Heart right ventricle (tissue), 16 donors: ENCODE results near the gene FBXL13. TPM values are rescaled to one million over a fixed set of nuclear protein-coding genes. Genes with fewer than 3 reads are reported as not detected.

Experiments used
- ATAC-seq, 8 donors: fragments of 200-7000 bp; cut with Tn5 transposase; one replicate each; pipeline ENCODE4 v1.9.1; 2020; ENCODE audit warnings: mild to moderate bottlenecking in 8 of 8, moderate library complexity in 8 of 8, moderate number of reproducible peaks in 1 of 8
- DNase-seq, 2 donors: peaks; one replicate each; pipeline ENCODE4 v3.0.0-alpha.2; 2020
- H3K27ac ChIP-seq, 10 donors: fragments of 200-600 bp; sonication (generic) in 2 of 10; one replicate each; pipeline versions ENCODE4 v1.5.0 to v1.8.0; 2020 to 2022; ENCODE audit warnings: mild to moderate bottlenecking in 3 of 10
- H3K27me3 ChIP-seq, 7 donors: fragments of 200-600 bp; one replicate each; pipeline ENCODE4 v1.8.0; 2021 to 2022; ENCODE audit warnings: mild to moderate bottlenecking in 2 of 7
- H3K36me3 ChIP-seq, 9 donors: fragments of 200-600 bp; sonication (generic) in 1 of 9; one replicate each; pipeline versions ENCODE4 v1.5.0 to v1.8.0; 2020 to 2022; ENCODE audit warnings: mild to moderate bottlenecking in 2 of 9
- H3K4me1 ChIP-seq, 9 donors: fragments of 200-600 bp; sonication (generic) in 1 of 9; one replicate each; pipeline versions ENCODE4 v1.5.0 to v1.8.0; 2020 to 2022; ENCODE audit warnings: mild to moderate bottlenecking in 4 of 9
- H3K4me3 ChIP-seq, 10 donors: fragments of 200-600 bp; sonication (generic) in 2 of 10; one replicate each; pipeline versions ENCODE4 v1.5.0 to v1.8.0; 2020 to 2022; ENCODE audit warnings: mild to moderate bottlenecking in 7 of 10, moderate library complexity in 2 of 10
- H3K9me3 ChIP-seq, 11 donors: fragments of 200-600 bp in 10 of 11; sonication (generic) in 2 of 11; one replicate each; pipeline versions ENCODE4 v1.5.0 to v1.8.0; 2013 to 2022; ENCODE audit warnings: mild to moderate bottlenecking in 2 of 11, control low read depth in 1 of 11, moderate library complexity in 1 of 11
- WGBS, 2 donors: extraction: QIAGEN DNeasy Blood & Tissue Kit; methylation state at CpG; one replicate each; pipeline ENCODE4 v1.1.7; 2013; ENCODE audit warnings: inconsistent platforms in 1 of 2; 5-methylcytosine and 5-hydroxymethylcytosine counted together
- intact Hi-C, 10 donors: fragments of 100-400 bp; cut with DNase I; formaldehyde crosslinking; loops; one replicate each; pipeline versions ENCODE4 v1.11.1 to v1.14.2; 2022
- polyA plus RNA-seq, 2 donors: library from polyadenylated mRNA; stranded (reverse); fragments of 200-250 nt; gene quantifications; one replicate each; pipeline ENCODE4 v1.2.3, GENCODE V29; 2013
- total RNA-seq, 10 donors: library from RNA; stranded (reverse); fragmentation: NEBNext Ultra II Directional in 3 of 10; extraction: Animal tissue kit (Norgen Biotek cat#: 25700) in 3 of 10; gene quantifications; one replicate each; pipeline versions ENCODE4 v1.2.1 to v1.2.4, GENCODE V29; 2021 to 2023
- TF ChIP-seq, protein P1 (sequence below), 9 donors: fragments of 200-600 bp; sonication (generic) in 2 of 9; IDR thresholded peaks; one replicate each; pipeline versions ENCODE4 v1.5.0 to v1.8.0; 2021 to 2022; ENCODE audit warnings: antibody characterized with exemption in 9 of 9, mild to moderate bottlenecking in 5 of 9, moderate library complexity in 1 of 9
- donor health status: Arrhythmogenic right ventricular cardiomyopathy.
- donor health status: ischemic (EF 13 %, LVEDD 7.1; RV severe dilation, severe dysfunction).
- donor health status: healthy with polysubstance abuse.
- donor health status: DM: no; HTN: yes; CAD: no.
- donor health status: DM: no; HTN: no; CAD: no.
- donor health status: ischemic (EF 25% LVEDD 6.9; RV normal size, moderate dysfunction).
- donor health status: ischemic (EF 25% LVEDD 5.7; RV mildly dilated, moderate dysfunction).
- donor health status: healthy.
- donor health status: DM: yes; HTN: yes; CAD: no.
- donor health status: Ischemic cardiomyopathy.
- donor health status: ischemic (EF 35%, LVEDD 5.7; RV mildly dilated, moderate dysfunction).
- donor health status: nonischemic (EF 11% LVEDD 7.7; RV severe dilation, severe dysfunction).
- donor health status: DM: yes; HTN: yes; CAD: no.
- donor health status: PGD.
- donor health status: ischemic (EF 29% LVEDD 5.4; RV normal size, mild dysfunction).
- donor health status: nonischemic (EF 23%, LVEDD 6.1; RV moderate dilation, normal function).

The FBXL13 gene
- total and polyA plus RNA-seq, 12 donors: 0.12 to 0.87 (median 0.45) TPM; not detected in 1

DNA sequence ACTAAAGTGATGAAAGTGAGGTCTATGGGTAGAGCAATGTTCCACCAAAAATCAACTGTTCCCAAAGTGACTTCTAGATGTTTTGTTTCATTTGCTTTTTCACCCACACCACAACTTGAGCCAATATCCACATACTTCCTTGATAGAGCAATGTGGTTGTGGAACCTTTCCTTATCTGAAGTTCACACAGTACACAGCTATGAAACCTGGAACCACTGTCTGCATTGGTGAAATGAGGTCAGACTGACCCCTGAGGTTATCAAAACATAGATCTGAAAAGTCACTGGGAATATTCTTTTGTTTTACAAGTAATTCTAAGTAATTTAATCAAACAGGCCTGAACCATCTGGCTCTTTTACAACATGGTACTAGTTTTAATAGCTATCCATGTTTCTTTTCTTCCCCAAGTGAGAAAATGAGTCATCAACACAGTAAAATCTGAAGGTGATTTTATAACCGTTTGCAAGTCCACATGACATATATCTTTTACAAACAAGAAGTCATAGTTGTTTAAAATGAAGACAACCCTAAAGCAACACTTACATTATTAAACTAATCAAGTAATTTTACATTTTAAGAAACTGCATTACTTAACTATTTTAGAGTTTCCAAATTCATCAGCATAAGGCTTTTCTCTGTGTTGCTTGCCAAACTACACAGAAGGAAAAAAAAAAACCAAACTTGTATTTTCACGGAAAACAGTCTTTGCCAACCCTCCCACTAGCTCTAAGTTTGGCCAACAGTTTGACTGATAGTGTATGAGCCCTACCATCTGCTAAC, 81.5 kb downstream of the FBXL13 start:
- ATAC-seq: peak; percentile 72 to 92 (median 88)
- no peaks in the 10 kb centered on the region for H3K9me3 ChIP-seq
- H3K27me3 ChIP-seq: no peaks in the 10 kb centered on the region
- peak in 1 of 2 donors; percentile 44 for DNase-seq
- peak overlapping the region in 8 of 10 donors; percentile 39 to 63 (median 49) for H3K27ac ChIP-seq
- H3K4me3 ChIP-seq: no peak overlapping the region
- 31 to 47% methylated on average over 2 of the region's 2 CpGs for WGBS, 2 donors
- no peaks in the 10 kb centered on the region for H3K36me3 ChIP-seq
- peaks cover 0 to 57% (median 13%) of the 10 kb centered on the region in 9 donors for H3K4me1 ChIP-seq
- intact Hi-C loops: loop anchor here in 3 of 10 donors (5.0 to 10.0 kb wide), 3 partner anchors 62 to 101 kb away; partner anchors contain the start of gene LRRC17 (in 1 of the 3)
- TF ChIP-seq, protein P1, sequence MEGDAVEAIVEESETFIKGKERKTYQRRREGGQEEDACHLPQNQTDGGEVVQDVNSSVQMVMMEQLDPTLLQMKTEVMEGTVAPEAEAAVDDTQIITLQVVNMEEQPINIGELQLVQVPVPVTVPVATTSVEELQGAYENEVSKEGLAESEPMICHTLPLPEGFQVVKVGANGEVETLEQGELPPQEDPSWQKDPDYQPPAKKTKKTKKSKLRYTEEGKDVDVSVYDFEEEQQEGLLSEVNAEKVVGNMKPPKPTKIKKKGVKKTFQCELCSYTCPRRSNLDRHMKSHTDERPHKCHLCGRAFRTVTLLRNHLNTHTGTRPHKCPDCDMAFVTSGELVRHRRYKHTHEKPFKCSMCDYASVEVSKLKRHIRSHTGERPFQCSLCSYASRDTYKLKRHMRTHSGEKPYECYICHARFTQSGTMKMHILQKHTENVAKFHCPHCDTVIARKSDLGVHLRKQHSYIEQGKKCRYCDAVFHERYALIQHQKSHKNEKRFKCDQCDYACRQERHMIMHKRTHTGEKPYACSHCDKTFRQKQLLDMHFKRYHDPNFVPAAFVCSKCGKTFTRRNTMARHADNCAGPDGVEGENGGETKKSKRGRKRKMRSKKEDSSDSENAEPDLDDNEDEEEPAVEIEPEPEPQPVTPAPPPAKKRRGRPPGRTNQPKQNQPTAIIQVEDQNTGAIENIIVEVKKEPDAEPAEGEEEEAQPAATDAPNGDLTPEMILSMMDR (IDR thresholded peaks at IDR 0.05): no peak

DNA sequence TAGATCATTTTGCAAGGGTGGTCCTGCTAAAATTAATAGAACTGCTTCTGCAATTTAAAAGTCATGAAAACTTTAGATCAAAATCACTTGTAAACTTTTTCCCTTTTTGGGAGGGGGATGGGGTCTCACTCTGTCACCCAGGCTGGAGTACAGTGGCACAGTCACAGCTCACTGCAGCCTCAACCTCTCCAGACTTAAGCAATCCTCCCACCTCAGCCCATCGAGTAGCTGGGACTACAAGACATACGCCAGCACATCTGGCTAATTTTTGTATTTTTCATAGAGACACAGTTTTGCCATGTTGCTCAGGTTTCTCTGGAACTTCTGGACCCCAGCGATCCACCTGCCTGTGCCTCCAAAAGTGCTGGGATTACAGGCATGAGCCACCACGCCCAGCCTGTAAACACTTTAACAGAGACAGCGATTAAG, 82.1 kb downstream of the FBXL13 start:
- intact Hi-C loops: loop anchor here in 3 of 10 donors (5.0 to 10.0 kb wide), 3 partner anchors 62 to 100 kb away; partner anchors contain the start of gene LRRC17 (in 1 of the 3)
- no peak for DNase-seq
- ATAC-seq: peak in 5 of 8 donors; percentile 24 to 50 (median 27)

GRCh38 chr7:102991540-102992214, 82.9 kb downstream of the FBXL13 start:
- peak overlapping the region in 4 of 10 donors; percentile 39 to 52 (median 49) for H3K27ac ChIP-seq
- H3K9me3 ChIP-seq: no peaks in the 10 kb centered on the region
- H3K4me3 ChIP-seq: no peak overlapping the region
- intact Hi-C loops: loop anchor here in 3 of 10 donors (5.0 to 10.0 kb wide), 3 partner anchors 63 to 99 kb away; partner anchors contain the start of gene LRRC17 (in 1 of the 3)
- no peak for DNase-seq
- peaks cover 0 to 57% (median 13%) of the 10 kb centered on the region in 9 donors for H3K4me1 ChIP-seq
- peak in 2 of 8 donors; percentile 37 to 56 for ATAC-seq
- TF ChIP-seq, protein P1 (IDR thresholded peaks at IDR 0.05): no peak
- no peaks in the 10 kb centered on the region for H3K27me3 ChIP-seq
- WGBS, 2 donors: 82 to 85% methylated on average over 2 of the region's 2 CpGs
- no peaks in the 10 kb centered on the region for H3K36me3 ChIP-seq

More for the DNA sequence above, 82.1 kb downstream of the FBXL13 start:
- no peaks in the 10 kb centered on the region for H3K9me3 ChIP-seq
- H3K4me3 ChIP-seq: no peak overlapping the region
- no peaks in the 10 kb centered on the region for H3K36me3 ChIP-seq
- WGBS, 2 donors: 68 to 79% methylated on average over 5 of the region's 5 CpGs
- TF ChIP-seq, protein P1 (IDR thresholded peaks at IDR 0.05): no peak
- peaks cover 0 to 57% (median 13%) of the 10 kb centered on the region in 9 donors for H3K4me1 ChIP-seq
- no peaks in the 10 kb centered on the region for H3K27me3 ChIP-seq
- H3K27ac ChIP-seq: peak overlapping the region in 8 of 10 donors; percentile 39 to 63 (median 49)

DNA sequence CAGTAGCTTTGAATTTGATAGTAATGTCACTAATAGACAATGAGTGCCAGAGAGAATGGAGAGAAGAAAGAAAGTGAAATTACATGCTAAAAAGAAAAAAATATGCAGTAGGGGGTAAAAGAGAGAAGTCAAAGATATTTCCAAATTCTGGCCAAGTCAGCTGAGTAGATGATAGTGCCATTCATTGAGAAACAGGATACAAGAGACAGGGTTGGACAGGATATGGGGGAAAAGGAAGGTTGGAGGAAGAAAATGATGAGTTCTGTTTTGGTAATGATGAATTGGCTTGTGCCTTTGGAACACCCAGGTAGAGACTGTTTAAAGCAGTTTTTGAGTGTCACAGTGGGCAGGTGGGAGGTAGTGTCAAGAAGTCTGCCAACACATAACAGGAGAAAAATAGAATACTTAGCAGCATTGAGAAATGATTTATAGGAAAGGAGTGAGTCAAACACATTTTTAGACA, 83.5 kb downstream of the FBXL13 start:
- peaks cover 0 to 57% (median 13%) of the 10 kb centered on the region in 9 donors for H3K4me1 ChIP-seq
- intact Hi-C loops: loop anchor here in 3 of 10 donors (5.0 to 10.0 kb wide), 3 partner anchors 64 to 99 kb away; partner anchors contain the start of gene LRRC17 (in 1 of the 3)
- H3K4me3 ChIP-seq: no peak overlapping the region
- H3K27ac ChIP-seq: peak overlapping the region in 1 of 10 donors; percentile 51
- ATAC-seq (no peak), DNase-seq (no peak)
- H3K36me3 ChIP-seq: no peaks in the 10 kb centered on the region
- no peaks in the 10 kb centered on the region for H3K9me3 ChIP-seq
- TF ChIP-seq, protein P1 (IDR thresholded peaks at IDR 0.05): no peak
- H3K27me3 ChIP-seq: no peaks in the 10 kb centered on the region
